Muscle layer of duodenum (tissue), 2 donors: ENCODE data around the gene SLF2.

Experiments used
- H3K27ac ChIP-seq: one replicate; pipeline ENCODE4 v1.7.0; 2013; ENCODE audit warnings: mild to moderate bottlenecking, low read length
- H3K27me3 ChIP-seq: one replicate; pipeline ENCODE4 v1.7.0; 2013; ENCODE audit warnings: low read depth, mild to moderate bottlenecking, control low read depth, low read length
- H3K36me3 ChIP-seq, 2 donors: one replicate each; pipeline ENCODE4 v1.7.0; 2013; ENCODE audit warnings: low read length in 2 of 2, control low read depth in 1 of 2, mild to moderate bottlenecking in 1 of 2; ENCODE audit not compliant: insufficient read depth in 2 of 2, control insufficient read depth in 1 of 2
- H3K4me1 ChIP-seq, 2 donors: one replicate each; pipeline ENCODE4 v1.7.0; 2013; ENCODE audit warnings: low read length in 2 of 2, mild to moderate bottlenecking in 2 of 2, control low read depth in 1 of 2, moderate library complexity in 1 of 2; ENCODE audit not compliant: insufficient read depth in 2 of 2, control insufficient read depth in 1 of 2
- H3K4me3 ChIP-seq, 2 donors: one replicate each; pipeline ENCODE4 v1.7.0; 2013; ENCODE audit warnings: low read length in 2 of 2, low read depth in 1 of 2, mild to moderate bottlenecking in 1 of 2
- H3K9me3 ChIP-seq, 2 donors: one replicate each; pipeline ENCODE4 v1.7.0; 2013; ENCODE audit warnings: low read length in 2 of 2, control low read depth in 1 of 2, mild to moderate bottlenecking in 1 of 2; ENCODE audit not compliant: control insufficient read depth in 1 of 2
- donor health status: healthy.

The SLF2 gene

GRCh38 chr10:101006593-101007098 is 93.9 kb downstream of the SLF2 start:
- H3K27me3 ChIP-seq = no peaks in the 10 kb centered on the region
- H3K4me1 ChIP-seq = peaks cover 6 to 49% of the 10 kb centered on the region in 2 donors
- H3K9me3 ChIP-seq = no peaks in the 10 kb centered on the region
- H3K4me3 ChIP-seq = no peak overlapping the region
- H3K27ac ChIP-seq = no peak overlapping the region
- H3K36me3 ChIP-seq = peaks cover 9 to 37% of the 10 kb centered on the region in 2 donors

- H3K9me3 ChIP-seq = no peaks in the 10 kb centered on the region
- no peak overlapping the region for H3K4me3 ChIP-seq
- H3K36me3 ChIP-seq = peaks cover 8 to 37% of the 10 kb centered on the region in 2 donors
- no peaks in the 10 kb centered on the region for H3K27me3 ChIP-seq
- no peak overlapping the region for H3K27ac ChIP-seq
- peaks cover under 1 to 47% of the 10 kb centered on the region in 2 donors for H3K4me1 ChIP-seq
These were observed 94.4 kb downstream of the SLF2 start for GRCh38 chr10:101007099-101007711.

- H3K9me3 ChIP-seq = no peaks in the 10 kb centered on the region
- H3K36me3 ChIP-seq = peaks cover 6 to 34% of the 10 kb centered on the region in 2 donors
- peaks cover 4 to 49% of the 10 kb centered on the region in 2 donors for H3K4me1 ChIP-seq
- no peaks in the 10 kb centered on the region for H3K27me3 ChIP-seq
- H3K27ac ChIP-seq = peak overlapping the region; percentile 20
- no peak overlapping the region for H3K4me3 ChIP-seq
These were observed 95.4 kb downstream of the SLF2 start for GRCh38 chr10:101007915-101008822.

- H3K27me3 ChIP-seq = no peaks in the 10 kb centered on the region
These were observed 96.2 kb downstream of the SLF2 start for GRCh38 chr10:101008823-101009423.

GRCh38 chr10:101010329-101010728 is 97.6 kb downstream of the SLF2 start:
- Histone ChIP-seq H3K9me3 (no peaks in the 10 kb centered on the region), H3K27me3 (no peaks in the 10 kb centered on the region), H3K27ac (no peak overlapping the region), H3K4me3 (no peak overlapping the region), H3K36me3 (peaks cover 6 to 18% of the 10 kb centered on the region in 2 donors), H3K4me1 (peaks cover 8 to 55% of the 10 kb centered on the region in 2 donors)

More at GRCh38 chr10:101008823-101009423, 96.2 kb downstream of the SLF2 start:
- H3K36me3 ChIP-seq = peaks cover 6 to 26% of the 10 kb centered on the region in 2 donors
- no peak overlapping the region for H3K4me3 ChIP-seq
- H3K27ac ChIP-seq = no peak overlapping the region
- peaks cover 8 to 51% of the 10 kb centered on the region in 2 donors for H3K4me1 ChIP-seq
- H3K9me3 ChIP-seq = no peaks in the 10 kb centered on the region

- no peak overlapping the region for H3K27ac ChIP-seq
- no peak overlapping the region for H3K4me3 ChIP-seq
- no peaks in the 10 kb centered on the region for H3K9me3 ChIP-seq
- H3K4me1 ChIP-seq = peaks cover 8 to 50% of the 10 kb centered on the region in 2 donors
- H3K27me3 ChIP-seq = no peaks in the 10 kb centered on the region
- peaks cover 0 to 4% of the 10 kb centered on the region in 2 donors for H3K36me3 ChIP-seq
These were observed 99.0 kb downstream of the SLF2 start for GRCh38 chr10:101011517-101012423.

- peaks cover 8 to 41% of the 10 kb centered on the region in 2 donors for H3K4me1 ChIP-seq
- no peaks in the 10 kb centered on the region for H3K27me3 ChIP-seq
- H3K36me3 ChIP-seq = no peaks in the 10 kb centered on the region
- H3K9me3 ChIP-seq = no peaks in the 10 kb centered on the region
- no peak overlapping the region for H3K27ac ChIP-seq
- H3K4me3 ChIP-seq = no peak overlapping the region
These were observed 100.0 kb downstream of the SLF2 start for GRCh38 chr10:101012525-101013364.

GRCh38 chr10:101013365-101013825 is 100.6 kb downstream of the SLF2 start:
- H3K4me3 ChIP-seq = no peak overlapping the region
- no peaks in the 10 kb centered on the region for H3K27me3 ChIP-seq
- no peak overlapping the region for H3K27ac ChIP-seq
- no peaks in the 10 kb centered on the region for H3K9me3 ChIP-seq
- no peaks in the 10 kb centered on the region for H3K36me3 ChIP-seq
- H3K4me1 ChIP-seq = peaks cover 8 to 35% of the 10 kb centered on the region in 2 donors

GRCh38 chr10:101014230-101014884 is 101.6 kb downstream of the SLF2 start:
- peaks cover 8 to 32% of the 10 kb centered on the region in 2 donors for H3K4me1 ChIP-seq
- H3K27ac ChIP-seq = no peak overlapping the region

More at GRCh38 chr10:101014230-101014884, 101.6 kb downstream of the SLF2 start:
- Histone ChIP-seq H3K9me3 (no peaks in the 10 kb centered on the region), H3K27me3 (no peaks in the 10 kb centered on the region), H3K36me3 (no peaks in the 10 kb centered on the region), H3K4me3 (no peak overlapping the region)
